HEK293T (cell line): Measurements from ENCODE around the gene TTC38.

Experiments used
- FOXM1 ChIP-seq: fragments of 450-650 bp; IDR thresholded peaks from 2 replicates; pipeline ENCODE4 v1.6.1; 2017; ENCODE audit warnings: mild to moderate bottlenecking, borderline replicate concordance
- SP1 ChIP-seq: fragments of 450-650 bp; IDR thresholded peaks from 2 replicates; pipeline ENCODE4 v1.6.1; 2017
- TF ChIP-seq, protein P1 (sequence below): fragments of 450-650 bp; IDR thresholded peaks from 2 replicates; pipeline ENCODE4 v1.6.1; 2016

DNA sequence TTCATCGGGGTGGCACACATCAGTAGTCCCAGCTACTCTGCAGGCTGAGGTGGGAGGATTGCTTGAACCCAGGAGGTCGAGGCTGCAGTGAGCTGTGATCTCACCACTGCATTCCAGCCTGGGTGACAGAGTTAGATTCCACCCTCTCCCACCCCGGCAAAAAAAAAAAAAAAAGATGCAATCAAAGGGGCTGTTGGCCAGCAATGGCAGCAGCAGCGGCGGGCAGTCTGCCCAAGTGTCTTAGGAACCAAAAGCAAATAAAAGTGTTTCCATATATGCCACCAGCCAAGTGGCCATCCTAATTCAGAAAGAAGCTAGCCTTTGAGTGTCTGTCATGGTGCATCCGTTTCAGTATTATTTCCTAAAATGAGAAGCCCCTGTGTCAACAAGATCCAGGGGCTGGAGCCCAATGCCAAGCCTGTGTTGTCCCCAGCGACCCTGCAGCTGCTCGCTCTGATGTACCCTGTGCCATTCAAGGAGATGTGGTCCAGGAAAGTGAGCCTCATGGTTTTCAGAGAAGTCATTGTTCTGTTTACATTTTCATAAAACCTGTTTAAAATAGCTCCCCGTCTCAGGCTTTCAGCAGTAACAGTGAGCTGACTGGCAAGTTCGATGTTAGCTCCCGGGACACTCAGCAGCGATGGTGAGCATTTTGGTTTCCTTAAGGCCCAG lies 30.2 kb upstream of the TTC38 start:
- TF ChIP-seq, protein P1, sequence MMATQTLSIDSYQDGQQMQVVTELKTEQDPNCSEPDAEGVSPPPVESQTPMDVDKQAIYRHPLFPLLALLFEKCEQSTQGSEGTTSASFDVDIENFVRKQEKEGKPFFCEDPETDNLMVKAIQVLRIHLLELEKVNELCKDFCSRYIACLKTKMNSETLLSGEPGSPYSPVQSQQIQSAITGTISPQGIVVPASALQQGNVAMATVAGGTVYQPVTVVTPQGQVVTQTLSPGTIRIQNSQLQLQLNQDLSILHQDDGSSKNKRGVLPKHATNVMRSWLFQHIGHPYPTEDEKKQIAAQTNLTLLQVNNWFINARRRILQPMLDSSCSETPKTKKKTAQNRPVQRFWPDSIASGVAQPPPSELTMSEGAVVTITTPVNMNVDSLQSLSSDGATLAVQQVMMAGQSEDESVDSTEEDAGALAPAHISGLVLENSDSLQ, result no peak
- TF ChIP-seq FOXM1, result no peak
- TF ChIP-seq SP1, result no peak
